HCT116 (cell line): Measurements from ENCODE around the gene HCRTR1.

Experiments used
- ATF3 ChIP-seq: IDR thresholded peaks from 2 replicates; pipeline ENCODE4 v1.6.1; 2012
- CBX3 ChIP-seq: IDR thresholded peaks from 2 replicates; pipeline ENCODE4 v1.6.1; 2012; ENCODE audit warnings: low read depth
- CTCF ChIP-seq, 3 experiments: fragments of 200-600 bp in 1 of 3; sonication (generic) in 1 of 3; IDR thresholded peaks in 2 of 3; conservative IDR thresholded peaks in 1 of 3; 2 replicates each; pipeline ENCODE4 v1.5.1; 2012 to 2017; ENCODE audit warnings: low read depth in 2 of 3, low read length in 2 of 3, antibody characterized with exemption in 1 of 3, borderline replicate concordance in 1 of 3, control low read depth in 1 of 3, mild to moderate bottlenecking in 1 of 3, mixed read lengths in 1 of 3, mixed run types in 1 of 3, moderate library complexity in 1 of 3; ENCODE audit not compliant: insufficient read depth in 1 of 3
- EGR1 ChIP-seq: IDR thresholded peaks from 2 replicates; pipeline ENCODE4 v1.6.1; 2012; ENCODE audit warnings: low read depth
- EZH2 ChIP-seq: fragments of 200-600 bp; sonication (generic); IDR thresholded peaks from 2 replicates; pipeline ENCODE4 v1.6.1; 2017; ENCODE audit warnings: antibody characterized with exemption, mixed run types
- EZH2phosphoT487 ChIP-seq: fragments of 200-600 bp; IDR thresholded peaks from 2 replicates; pipeline ENCODE4 v1.6.1; 2018; ENCODE audit warnings: antibody characterized with exemption, borderline replicate concordance
- POLR2A ChIP-seq: IDR thresholded peaks from 2 replicates; pipeline ENCODE4 v1.7.0; 2011; ENCODE audit warnings: borderline replicate concordance; ENCODE audit not compliant: insufficient read depth, insufficient read length; ENCODE audit errors: extremely low read depth
- POLR2AphosphoS5 ChIP-seq: IDR thresholded peaks from 2 replicates; pipeline ENCODE4 v1.6.1; 2011; ENCODE audit warnings: mild to moderate bottlenecking, low read depth, low read length, moderate library complexity
- SIN3A ChIP-seq: IDR thresholded peaks from 2 replicates; pipeline ENCODE4 v1.6.1; 2012; ENCODE audit warnings: low read depth
- YY1 ChIP-seq: IDR thresholded peaks from 2 replicates; pipeline ENCODE4 v1.6.1; 2011; ENCODE audit warnings: low read length, low read depth, moderate library complexity, mild to moderate bottlenecking; ENCODE audit not compliant: insufficient replicate concordance; ENCODE audit errors: extremely low read depth
- ZBTB33 ChIP-seq: IDR thresholded peaks from 2 replicates; pipeline ENCODE4 v1.6.1; 2011; ENCODE audit warnings: mild to moderate bottlenecking, low read length, moderate library complexity; ENCODE audit not compliant: insufficient replicate concordance; ENCODE audit errors: extremely low read depth
- ZNF274 ChIP-seq: fragments of 200-500 bp; sonication (Bioruptor generic); IDR thresholded peaks from 2 replicates; pipeline ENCODE4 v1.6.1; 2014; ENCODE audit warnings: mild to moderate bottlenecking, low read depth, low read length, inconsistent platforms

- TF ChIP-seq ZBTB33 (no peak), CTCF (IDR thresholded peaks at IDR 0.05 in 2 of 3, conservative IDR thresholded peaks at IDR 0.05 in 1 of 3; ENCODE audit: borderline replicate concordance in 1 of 3, insufficient read depth in 1 of 3, low read depth in 2 of 3, low read length in 2 of 3) (no peak), YY1 (no peak), CBX3 (no peak), EZH2 (no peak), POLR2A (no peak), EGR1 (no peak), EZH2phosphoT487 (no peak), POLR2AphosphoS5 (no peak), ZNF274 (no peak), ATF3 (no peak), SIN3A (no peak)
Measured at GRCh38 chr1:31648190-31648589, 30.7 kb downstream of the HCRTR1 start.
